ENCODE data around the gene SVIL.
A peak's percentile ranks its signal among the peaks of the same experiment; 100 is the strongest.
"Not testable (repeated sequence)": the region's sequence is repeated elsewhere in the genome, so short reads cannot be mapped to it uniquely, and the experiment has no call there.

The SVIL gene

DNA sequence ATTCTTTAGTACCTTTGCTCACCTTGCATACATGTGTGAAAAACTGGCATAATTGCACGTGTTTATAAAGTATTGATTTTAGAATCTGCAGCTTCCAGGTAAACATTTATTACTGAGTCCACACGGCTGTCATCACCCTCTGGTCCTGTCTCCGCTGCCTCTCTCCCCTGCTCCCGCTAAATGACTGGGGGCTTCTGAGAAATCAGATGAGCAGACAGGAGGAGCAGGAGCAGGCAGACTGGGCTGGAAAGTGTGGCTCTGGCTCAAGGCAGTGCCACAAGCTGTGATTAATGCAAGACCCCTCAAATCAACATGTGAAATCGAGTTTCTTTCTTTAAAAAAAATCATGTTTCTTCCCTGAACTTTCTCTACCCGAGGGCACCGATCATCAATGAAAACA lies 68.6 kb downstream of the SVIL start:
- DNase-seq = not testable (repeated sequence)

DNA sequence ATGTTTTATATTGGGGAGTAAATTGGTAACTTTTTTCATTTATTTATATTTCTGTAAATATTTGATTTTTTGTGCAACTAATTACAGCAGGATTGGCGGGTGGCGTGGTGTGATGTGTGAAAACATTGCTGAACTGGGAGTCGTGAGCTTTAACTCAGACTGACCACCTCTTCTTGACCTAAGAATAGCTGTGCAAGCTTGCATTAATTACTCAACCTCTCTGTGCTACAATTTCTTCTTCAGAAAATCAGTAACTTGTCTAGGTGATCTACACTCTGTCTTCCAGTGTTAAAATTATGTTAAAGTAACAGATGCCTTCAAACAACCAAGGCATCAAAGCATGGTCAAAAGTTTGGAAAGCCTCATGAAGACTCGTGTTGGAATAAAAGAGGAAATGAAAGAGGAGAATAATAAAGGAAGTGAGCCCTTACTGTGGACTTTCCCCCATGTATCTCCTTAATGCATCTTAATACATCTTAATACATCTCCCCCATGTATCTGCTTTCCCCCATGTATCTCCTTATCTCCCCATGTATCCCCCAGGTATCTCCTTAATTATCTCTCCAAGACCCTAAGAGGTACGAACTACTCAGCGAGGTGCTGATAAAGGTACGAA lies 71.2 kb downstream of the SVIL start:
- DNase-seq = no peak

DNA sequence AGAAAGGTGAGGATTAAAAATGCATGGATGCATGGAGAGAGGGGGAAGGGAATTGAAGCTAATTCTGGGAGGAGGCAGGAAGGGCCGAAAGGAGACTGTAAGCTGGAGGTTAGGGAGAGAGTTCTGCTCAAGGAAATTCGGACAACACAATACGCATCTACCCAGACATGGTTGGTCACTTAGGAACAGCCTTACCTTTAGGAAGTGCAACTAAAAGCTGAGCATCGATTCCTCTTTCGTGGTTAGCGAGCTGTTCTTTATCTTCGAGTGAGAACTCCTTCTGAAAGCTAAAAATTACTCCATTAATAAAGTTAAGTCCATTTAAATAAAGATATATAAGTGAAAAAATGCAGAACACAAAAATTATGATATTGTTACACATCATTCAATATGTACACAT lies 71.8 kb downstream of the SVIL start:
- DNase-seq = not testable (repeated sequence)

DNA sequence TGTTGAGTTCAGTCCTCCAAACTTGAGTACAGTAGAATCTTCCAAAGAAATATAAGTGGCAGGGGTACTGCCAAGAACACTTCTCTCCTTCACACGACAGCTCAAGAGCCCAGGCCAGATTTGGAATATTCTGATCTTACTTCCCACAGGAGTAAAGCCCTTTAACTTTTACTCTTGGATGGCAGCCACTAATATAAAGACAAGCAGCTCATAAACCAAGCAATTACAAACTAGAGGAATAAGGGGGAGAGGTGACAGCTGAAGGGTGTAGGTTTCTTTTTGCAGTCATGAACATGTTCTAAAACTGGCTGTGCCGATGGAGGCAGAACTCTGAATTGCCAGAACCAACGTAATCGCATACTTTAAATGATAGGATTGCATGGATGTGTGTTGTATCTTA lies 74.8 kb downstream of the SVIL start:
- no peak for DNase-seq

GRCh38 chr10:29557665-29558064 lies 77.1 kb downstream of the SVIL start:
- no peak for DNase-seq

DNA sequence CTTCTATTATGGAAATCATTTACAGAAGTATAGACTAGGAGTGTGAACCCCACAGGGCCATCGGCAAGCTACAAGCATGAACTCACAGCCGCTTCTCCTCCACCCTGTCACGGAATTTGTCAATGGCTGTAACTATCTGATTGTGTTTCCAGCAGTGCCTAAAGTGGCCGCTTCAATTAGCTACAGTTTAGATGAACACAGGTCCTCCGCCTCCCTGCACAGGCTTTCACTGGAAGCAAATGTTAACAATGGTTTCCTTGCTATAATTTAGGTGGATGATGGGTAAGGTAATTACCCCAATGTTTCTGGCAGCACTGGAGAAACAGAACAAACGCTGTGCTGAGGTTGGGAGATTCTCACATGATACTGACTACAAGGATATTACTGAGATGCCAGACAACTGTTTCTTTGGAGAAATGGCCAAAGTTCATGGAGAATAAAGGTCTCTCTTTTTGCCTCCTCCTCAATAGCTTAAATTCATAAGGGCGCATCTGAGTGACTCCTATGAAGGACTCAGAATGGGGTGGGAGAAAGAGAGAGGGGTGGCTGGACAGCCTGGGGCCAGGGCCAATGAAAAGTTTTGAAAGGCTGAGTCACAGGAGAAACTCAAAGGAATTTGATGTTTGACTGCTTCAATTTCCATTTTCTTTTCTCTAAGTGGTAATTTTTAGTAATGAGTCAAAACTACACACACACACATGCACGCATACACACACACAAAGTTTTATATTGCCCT lies 78.9 kb downstream of the SVIL start:
- peak; percentile 63 for DNase-seq

GRCh38 chr10:29555091-29555745 lies 79.6 kb downstream of the SVIL start:
- DNase-seq = no peak

GRCh38 chr10:29554660-29555059 lies 80.1 kb downstream of the SVIL start:
- DNase-seq = peak; percentile 64

DNA sequence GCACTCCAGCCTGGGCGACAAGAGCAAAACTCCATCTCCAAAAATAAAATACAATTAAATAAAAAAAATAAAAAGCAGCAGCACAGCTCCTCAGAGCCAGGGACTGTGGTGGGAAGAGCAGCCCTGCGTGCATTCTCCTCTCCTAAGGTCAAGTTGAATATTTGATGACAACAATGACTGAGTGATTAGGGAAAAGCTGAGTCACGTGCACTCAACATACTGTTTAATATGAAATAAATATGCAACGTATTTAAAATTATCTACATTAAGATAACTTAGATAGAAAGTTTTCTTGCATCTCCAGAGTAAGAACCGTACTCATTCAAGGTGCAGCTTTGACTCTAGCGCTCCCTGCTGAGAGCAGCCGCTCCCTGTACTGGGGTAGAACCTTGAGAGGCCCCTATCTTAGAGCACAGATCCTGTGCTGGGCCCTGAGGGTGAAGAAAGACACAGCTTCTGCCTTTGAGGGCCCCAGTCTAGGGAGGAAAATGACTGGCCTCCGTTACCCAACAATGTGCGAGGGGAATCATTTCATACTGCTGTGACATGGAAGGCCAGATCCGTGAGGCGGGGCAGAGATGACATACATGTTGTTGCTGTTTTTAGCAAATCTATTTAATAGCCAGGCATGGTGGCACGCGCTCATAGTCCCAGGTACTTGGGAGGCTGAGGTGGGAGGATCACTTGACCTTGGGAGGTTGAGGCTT lies 81.1 kb downstream of the SVIL start:
- no peak for DNase-seq

DNA sequence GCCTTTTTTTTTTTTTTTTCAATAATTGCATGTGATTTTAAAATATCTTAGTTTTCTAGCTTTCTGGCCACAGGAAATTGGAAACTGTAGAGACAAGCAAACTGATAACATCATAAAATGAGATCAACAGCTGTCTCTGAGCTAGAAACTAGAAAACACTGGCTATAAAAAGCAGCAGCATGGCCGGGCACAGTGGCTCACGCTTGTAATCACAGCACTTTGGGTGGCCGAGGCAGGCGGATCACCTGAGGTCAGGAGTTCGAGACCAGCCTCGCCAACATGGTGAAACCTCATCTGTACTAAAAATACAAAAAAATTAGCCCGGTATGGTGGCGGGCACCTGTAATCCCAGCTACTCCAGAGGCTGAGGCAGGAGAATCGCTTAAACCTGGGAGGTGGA lies 81.7 kb downstream of the SVIL start:
- DNase-seq = not testable (repeated sequence)

DNA sequence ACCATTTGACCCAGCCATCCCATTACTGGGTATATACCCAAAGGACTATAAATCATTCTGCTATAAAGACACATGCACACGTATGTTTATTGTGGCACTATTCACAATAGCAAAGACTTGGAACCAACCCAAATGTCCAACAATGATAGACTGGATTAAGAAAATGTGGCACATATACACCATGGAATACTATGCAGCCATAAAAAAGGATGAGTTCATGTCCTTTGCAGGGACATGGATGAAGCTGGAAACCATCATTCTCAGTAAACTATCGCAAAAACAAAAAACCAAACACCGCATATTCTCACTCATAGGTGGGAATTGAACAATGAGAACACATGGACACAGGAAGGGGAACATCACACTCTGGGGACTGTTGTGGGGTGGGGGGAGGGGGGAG lies 85.3 kb downstream of the SVIL start:
- not testable (repeated sequence) for DNase-seq

DNA sequence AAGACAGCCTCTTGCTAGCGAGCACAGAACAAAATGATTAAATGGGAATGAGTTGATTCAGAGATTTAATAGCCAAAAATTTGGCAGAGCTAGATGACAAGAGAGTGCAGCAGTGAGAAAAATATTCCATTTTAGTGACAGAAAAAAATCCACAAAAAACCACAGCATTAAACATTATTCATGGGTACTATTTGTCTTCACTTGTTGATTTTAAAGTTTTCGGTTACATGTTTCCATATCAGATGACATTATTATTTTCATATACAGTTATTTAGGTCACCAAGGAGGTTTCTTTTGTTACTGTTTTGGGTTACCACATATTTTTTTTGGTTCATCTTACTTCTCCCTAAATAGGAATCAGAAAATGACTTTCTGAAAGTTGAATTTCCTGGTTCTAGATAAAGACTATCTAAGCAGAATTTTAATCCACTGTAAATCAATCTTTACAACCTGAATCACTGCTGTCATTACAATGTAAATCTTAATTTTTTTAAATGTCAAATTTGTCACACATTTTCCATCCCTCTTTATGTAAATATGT lies 87.9 kb downstream of the SVIL start:
- no peak for DNase-seq

DNA sequence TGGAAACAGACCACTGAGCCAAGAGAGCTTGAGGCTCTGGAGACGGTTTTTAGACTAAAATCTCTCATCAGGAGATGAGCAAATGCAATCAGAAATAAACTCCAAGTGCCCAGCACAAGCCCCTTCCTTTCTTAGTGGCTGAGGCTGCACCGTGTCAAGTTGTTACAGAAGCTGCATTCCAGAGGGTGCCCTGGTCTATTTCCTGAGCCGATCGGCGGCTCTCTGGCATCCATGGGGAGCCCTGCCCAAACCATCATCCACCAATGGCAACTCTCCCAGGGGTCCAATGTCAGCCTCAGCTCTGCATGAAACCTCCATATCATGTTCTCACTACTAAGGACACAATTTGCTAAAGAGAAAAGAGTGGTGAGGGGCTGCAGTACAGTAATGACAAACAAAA lies 89.6 kb downstream of the SVIL start:
- no peak for DNase-seq

DNA sequence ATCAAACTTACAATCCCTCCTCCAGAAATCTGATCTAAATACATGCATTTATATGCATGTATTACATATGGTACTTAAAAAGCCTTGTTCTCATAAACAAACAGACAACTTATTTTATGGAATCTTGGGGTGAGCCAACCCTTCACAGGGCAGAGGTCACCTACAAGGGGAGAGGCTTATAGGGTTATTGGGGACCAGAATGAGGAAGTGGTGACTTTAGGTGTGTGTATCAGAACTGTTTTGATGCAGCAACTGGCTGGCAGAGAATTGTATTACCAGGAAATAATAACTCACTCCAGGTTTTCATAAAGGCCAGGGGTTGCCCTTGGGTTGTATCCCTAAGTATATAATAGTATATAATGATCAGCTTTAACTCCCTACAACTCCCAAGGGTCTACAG lies 91.1 kb downstream of the SVIL start:
- no peak for DNase-seq

GRCh38 chr10:29542723-29543122 lies 92.0 kb downstream of the SVIL start:
- no peak for DNase-seq

GRCh38 chr10:29541422-29542210 lies 93.2 kb downstream of the SVIL start:
- peak; percentile 63 for DNase-seq

- no peak for DNase-seq
Observed at GRCh38 chr10:29540016-29540415, 94.8 kb downstream of the SVIL start.

DNA sequence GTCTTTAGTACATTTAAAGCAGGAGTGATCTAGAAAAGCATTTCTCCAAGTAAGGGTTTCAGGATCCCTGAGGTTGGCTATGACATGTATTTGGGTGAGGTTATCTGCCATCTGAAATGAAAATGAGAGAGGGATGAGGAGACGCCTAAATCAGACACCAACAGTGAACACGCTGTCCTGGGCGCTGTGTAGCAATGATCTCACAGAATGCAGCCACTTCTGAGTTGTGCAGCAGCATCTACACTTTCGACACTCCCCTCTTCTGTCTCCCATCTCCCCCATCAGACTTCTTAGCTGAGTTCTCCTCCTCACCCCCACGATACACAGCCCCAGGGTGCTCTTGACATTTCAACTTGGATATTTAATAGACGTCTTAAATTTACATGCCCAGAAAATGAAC lies 95.4 kb downstream of the SVIL start:
- no peak for DNase-seq

- DNase-seq = no peak
Observed at GRCh38 chr10:29537799-29538198, 97.0 kb downstream of the SVIL start.

DNA sequence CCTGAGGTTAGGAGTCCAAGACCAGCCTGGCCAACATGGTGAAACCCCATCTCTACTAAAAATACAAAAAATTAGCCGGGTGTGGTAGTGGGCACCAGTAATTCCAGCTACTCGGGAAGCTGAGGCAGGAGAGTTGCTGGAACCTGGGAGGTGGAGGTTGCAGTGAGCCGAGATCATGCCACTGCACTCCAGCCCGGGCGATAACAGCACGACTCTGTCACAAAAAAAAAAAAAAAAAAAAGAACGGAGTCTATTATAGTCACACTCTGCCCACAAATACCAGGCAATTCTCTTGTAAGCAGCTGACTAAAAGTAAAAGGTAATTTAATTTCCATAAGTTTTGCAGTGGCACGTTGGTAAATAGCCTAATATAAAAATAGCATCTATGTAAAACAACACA lies 98.1 kb downstream of the SVIL start:
- not testable (repeated sequence) for DNase-seq

DNA sequence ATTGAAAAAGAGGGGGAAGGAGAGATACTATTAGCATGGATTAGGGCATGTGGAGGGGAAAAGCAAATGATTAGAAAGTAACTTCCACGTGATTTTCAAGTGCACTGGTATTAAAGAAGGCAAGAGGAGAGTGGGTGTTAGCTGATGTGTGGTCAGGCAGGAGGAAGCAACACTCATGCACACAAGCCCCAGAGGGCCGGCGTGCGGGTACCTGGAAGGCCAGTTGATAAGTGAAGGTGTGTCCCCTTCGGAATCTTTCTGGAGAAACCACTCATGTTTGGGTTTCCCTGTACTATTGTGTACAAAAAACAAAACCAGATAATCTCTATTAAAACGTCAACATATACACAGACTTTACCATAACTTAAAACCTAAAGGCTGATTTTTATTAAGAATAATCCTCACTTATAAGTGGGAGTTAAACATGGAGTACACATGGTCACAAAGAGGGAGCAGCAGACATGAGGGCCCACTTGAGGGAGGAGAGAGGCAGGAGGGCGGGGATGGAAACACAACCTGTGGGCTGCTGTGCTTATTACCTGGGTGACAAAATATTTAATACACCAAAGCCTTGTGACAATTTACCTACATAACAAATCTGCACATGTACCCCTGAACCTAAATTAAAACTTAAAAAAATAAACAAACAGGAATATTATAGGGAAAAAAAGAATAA lies 98.9 kb downstream of the SVIL start:
- DNase-seq = no peak
